Gastroesophageal sphincter (tissue), 3 donors: ENCODE measurements around the gene SPAG7.

ENCODE experiments used
- POLR2A ChIP-seq, 2 donors: fragments of 450-650 bp; IDR thresholded peaks; one replicate each; pipeline ENCODE4 v1.6.1; 2017; ENCODE audit warnings: antibody characterized with exemption in 2 of 2, mild to moderate bottlenecking in 2 of 2, moderate library complexity in 1 of 2
- TF ChIP-seq, protein P1 (sequence below), 4 experiments: fragments of 200-600 bp in 2 of 4; fragments of 450-650 bp in 2 of 4; sonication (generic) in 1 of 4; IDR thresholded peaks; one replicate each; pipeline ENCODE4 v1.5.1; 2017 to 2019; ENCODE audit warnings: antibody characterized with exemption in 4 of 4, mild to moderate bottlenecking in 2 of 4, moderate library complexity in 2 of 4

DNA sequence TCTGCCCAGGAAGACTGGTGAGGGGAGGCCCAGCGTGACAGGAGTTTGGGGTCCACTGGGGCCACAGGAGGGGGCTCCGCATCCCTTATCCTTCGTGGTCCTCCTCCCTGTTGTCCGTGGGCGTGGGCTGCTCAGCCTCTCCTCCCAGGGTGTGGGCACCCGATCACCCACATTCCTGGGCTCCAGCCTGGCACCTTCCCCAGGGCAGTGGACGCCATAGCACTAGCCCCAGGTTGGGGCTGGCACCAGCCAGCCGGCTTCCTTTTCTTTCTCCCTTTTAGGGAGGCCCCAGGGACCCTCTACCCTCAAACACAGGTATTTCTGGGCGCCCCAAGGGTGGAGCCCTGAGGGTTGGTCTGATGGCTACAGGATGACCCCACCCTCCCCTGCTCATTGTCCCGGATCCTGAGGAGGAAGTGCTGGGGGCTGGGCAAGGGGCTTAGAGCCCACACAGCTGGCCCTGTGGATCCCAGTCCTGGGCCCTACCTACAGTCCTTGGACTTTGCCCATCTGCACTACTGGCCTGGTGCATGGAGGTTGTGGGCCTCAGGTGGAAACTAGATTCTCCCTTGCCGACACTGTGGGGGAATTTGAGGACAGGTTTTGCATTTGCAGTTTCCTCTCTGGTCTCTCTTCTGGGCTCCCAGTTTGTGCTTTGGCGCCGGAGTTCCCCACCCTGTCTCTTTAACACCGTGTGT lies 31.3 kb upstream of the SPAG7 start:
- TF ChIP-seq, protein P1, sequence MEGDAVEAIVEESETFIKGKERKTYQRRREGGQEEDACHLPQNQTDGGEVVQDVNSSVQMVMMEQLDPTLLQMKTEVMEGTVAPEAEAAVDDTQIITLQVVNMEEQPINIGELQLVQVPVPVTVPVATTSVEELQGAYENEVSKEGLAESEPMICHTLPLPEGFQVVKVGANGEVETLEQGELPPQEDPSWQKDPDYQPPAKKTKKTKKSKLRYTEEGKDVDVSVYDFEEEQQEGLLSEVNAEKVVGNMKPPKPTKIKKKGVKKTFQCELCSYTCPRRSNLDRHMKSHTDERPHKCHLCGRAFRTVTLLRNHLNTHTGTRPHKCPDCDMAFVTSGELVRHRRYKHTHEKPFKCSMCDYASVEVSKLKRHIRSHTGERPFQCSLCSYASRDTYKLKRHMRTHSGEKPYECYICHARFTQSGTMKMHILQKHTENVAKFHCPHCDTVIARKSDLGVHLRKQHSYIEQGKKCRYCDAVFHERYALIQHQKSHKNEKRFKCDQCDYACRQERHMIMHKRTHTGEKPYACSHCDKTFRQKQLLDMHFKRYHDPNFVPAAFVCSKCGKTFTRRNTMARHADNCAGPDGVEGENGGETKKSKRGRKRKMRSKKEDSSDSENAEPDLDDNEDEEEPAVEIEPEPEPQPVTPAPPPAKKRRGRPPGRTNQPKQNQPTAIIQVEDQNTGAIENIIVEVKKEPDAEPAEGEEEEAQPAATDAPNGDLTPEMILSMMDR (IDR thresholded peaks at IDR 0.05), result no peak
- TF ChIP-seq POLR2A (IDR thresholded peaks at IDR 0.05), result no peak
